Measurements from ENCODE around the gene FRMPD2.

DNA sequence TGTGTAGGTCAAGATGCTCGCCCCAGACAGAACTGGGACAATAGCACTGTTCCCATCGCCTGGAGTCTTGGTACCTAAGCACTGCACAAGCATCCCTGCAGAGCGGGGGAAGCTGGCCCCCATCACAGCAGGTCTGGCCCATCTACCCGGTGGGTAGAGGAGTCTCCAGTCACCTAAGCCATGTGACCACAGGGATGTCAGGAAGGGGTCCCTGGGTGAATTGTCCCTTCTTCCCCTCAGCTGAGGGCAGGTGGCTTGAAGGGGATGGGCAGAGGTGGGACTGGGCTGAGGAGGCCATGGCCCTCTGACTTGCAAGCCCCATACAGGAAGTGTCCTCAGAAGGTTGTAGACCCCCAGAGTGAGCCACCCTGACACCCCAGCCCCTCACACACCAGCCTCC is 39.7 kb downstream of the FRMPD2 start:
- TF ChIP-seq CTCF (IDR thresholded peaks at IDR 0.05; ENCODE audit: poor library complexity, severe bottlenecking) = no peak
- TF ChIP-seq RAD21 (conservative IDR thresholded peaks at IDR 0.05) = no peak
- TF ChIP-seq EZH2 (IDR thresholded peaks at IDR 0.05; ENCODE audit: borderline replicate concordance, insufficient read depth, low read length, poor library complexity, severe bottlenecking) = no peak
- TF ChIP-seq EP300 (conservative IDR thresholded peaks at IDR 0.05; ENCODE audit: poor library complexity, severe bottlenecking) = no peak
- TF ChIP-seq POLR2AphosphoS5 (IDR thresholded peaks at IDR 0.05) = no peak
